ENCODE measurements around the gene STAT5B. TPM values are rescaled to one million over a fixed set of nuclear protein-coding genes. Genes with fewer than 3 reads are reported as not detected.

STAT5B gene
- total and polyA plus RNA-seq, 9 of the 15 experiments (the other 6 are each of a cell fraction or from before 2014, with no cell fraction given), result 20.8 to 176 (median 92.4) TPM

DNA sequence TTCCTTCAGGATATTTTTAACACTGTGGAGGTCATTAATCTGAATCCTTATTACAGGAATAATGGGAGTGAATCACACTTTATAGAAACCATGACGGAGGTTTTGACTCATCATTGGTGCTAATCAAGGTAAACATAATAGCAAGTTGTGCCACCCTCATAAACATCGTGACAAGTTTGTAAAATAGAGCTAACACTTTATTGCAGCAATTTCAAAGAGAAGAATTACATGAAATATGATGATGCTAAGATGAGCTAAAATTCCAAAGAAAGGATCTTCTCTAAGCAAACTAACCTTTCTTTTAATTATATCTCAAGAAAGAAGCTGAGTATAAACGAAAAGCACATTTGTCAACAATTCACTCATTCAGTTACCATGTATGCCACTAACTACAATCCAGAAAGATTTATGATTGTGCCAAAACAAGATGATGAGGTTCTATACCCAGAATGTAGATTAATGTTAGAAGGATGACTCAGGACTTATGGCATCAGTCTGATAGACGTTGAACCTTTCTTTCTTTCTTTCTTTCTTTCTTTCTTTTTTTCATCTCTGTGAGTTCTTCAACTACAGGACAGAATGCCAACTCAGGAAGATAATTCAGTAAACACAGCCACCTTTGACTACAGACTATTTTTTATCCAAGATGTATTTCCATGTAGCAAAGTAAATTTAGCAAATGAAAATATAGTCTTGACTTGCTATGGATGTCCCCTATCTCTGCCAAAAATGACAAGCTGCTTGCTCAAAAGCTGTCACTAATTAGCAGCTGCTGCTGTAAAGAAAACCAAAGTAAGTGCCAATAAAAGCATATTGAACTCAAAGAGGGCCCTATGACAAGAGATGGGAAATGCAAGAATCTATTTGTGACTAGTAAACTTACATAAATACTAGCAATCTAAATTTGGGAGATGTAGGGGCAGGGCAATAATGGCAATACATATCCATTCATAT is 23.3 kb downstream of the STAT5B start (continued):
- no peak for TF ChIP-seq ZNF699 (CRISPR knock-in tag; IDR thresholded peaks at IDR 0.05; ENCODE audit: insufficient replicate concordance)
- TF ChIP-seq MTA2 (IDR thresholded peaks at IDR 0.05; ENCODE audit: low read depth), result no peak
- TF ChIP-seq RBBP5 (IDR thresholded peaks at IDR 0.05; ENCODE audit: borderline replicate concordance, insufficient read depth, low read length, poor library complexity, severe bottlenecking), result no peak
- no peak for TF ChIP-seq ZNF395 (CRISPR knock-in tag; IDR thresholded peaks at IDR 0.05)
- TF ChIP-seq, protein P1, sequence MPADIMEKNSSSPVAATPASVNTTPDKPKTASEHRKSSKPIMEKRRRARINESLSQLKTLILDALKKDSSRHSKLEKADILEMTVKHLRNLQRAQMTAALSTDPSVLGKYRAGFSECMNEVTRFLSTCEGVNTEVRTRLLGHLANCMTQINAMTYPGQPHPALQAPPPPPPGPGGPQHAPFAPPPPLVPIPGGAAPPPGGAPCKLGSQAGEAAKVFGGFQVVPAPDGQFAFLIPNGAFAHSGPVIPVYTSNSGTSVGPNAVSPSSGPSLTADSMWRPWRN (IDR thresholded peaks at IDR 0.05; ENCODE audit: low read depth), result no peak
- no peak for TF ChIP-seq ASH1L (IDR thresholded peaks at IDR 0.05; ENCODE audit: borderline replicate concordance, low read depth, partially characterized antibody)
- TF ChIP-seq ZNF764 (CRISPR knock-in tag; IDR thresholded peaks at IDR 0.05; ENCODE audit: low read depth), result no peak
- no peak for TF ChIP-seq ARID2 (IDR thresholded peaks at IDR 0.05)
- TF ChIP-seq TCFL5 (CRISPR knock-in tag; conservative IDR thresholded peaks at IDR 0.05), result no peak
- TF ChIP-seq, protein P2, sequence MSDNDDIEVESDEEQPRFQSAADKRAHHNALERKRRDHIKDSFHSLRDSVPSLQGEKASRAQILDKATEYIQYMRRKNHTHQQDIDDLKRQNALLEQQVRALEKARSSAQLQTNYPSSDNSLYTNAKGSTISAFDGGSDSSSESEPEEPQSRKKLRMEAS (CRISPR knock-in tag; IDR thresholded peaks at IDR 0.05), result no peak
- TF ChIP-seq LCOR (CRISPR knock-in tag; IDR thresholded peaks at IDR 0.05), result no peak
- TF ChIP-seq ZFPM2 (CRISPR knock-in tag; IDR thresholded peaks at IDR 0.05), result no peak
- no peak for TF ChIP-seq MCM3 (IDR thresholded peaks at IDR 0.05)
- TF ChIP-seq, protein P3, sequence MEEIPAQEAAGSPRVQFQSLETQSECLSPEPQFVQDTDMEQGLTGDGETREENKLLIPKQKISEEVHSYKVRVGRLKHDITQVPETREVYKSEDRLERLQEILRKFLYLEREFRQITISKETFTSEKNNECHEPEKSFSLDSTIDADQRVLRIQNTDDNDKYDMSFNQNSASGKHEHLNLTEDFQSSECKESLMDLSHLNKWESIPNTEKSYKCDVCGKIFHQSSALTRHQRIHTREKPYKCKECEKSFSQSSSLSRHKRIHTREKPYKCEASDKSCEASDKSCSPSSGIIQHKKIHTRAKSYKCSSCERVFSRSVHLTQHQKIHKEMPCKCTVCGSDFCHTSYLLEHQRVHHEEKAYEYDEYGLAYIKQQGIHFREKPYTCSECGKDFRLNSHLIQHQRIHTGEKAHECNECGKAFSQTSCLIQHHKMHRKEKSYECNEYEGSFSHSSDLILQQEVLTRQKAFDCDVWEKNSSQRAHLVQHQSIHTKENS (CRISPR knock-in tag; IDR thresholded peaks at IDR 0.05), result no peak
- no peak for TF ChIP-seq RFX7 (CRISPR knock-in tag; IDR thresholded peaks at IDR 0.05)
- peak; percentile 43 for TF ChIP-seq ARID1B (IDR thresholded peaks at IDR 0.05)
- TF ChIP-seq RB1 (IDR thresholded peaks at IDR 0.05; ENCODE audit: low read depth), result no peak
- TF ChIP-seq TARDBP (IDR thresholded peaks at IDR 0.05), result 0 out of 2 replicates have a peak, but pooled peaks have one; percentile 13
- TF ChIP-seq, protein P4, sequence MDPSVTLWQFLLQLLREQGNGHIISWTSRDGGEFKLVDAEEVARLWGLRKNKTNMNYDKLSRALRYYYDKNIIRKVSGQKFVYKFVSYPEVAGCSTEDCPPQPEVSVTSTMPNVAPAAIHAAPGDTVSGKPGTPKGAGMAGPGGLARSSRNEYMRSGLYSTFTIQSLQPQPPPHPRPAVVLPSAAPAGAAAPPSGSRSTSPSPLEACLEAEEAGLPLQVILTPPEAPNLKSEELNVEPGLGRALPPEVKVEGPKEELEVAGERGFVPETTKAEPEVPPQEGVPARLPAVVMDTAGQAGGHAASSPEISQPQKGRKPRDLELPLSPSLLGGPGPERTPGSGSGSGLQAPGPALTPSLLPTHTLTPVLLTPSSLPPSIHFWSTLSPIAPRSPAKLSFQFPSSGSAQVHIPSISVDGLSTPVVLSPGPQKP (CRISPR knock-in tag; IDR thresholded peaks at IDR 0.05), result no peak
- TF ChIP-seq THRAP3 (IDR thresholded peaks at IDR 0.05; ENCODE audit: borderline replicate concordance), result no peak
- no peak for TF ChIP-seq STAT5B (CRISPR knock-in tag; IDR thresholded peaks at IDR 0.05)

Measured in K562 (cell line).